ENCODE measurements around the gene ETHE1.

ETHE1 gene

DNA sequence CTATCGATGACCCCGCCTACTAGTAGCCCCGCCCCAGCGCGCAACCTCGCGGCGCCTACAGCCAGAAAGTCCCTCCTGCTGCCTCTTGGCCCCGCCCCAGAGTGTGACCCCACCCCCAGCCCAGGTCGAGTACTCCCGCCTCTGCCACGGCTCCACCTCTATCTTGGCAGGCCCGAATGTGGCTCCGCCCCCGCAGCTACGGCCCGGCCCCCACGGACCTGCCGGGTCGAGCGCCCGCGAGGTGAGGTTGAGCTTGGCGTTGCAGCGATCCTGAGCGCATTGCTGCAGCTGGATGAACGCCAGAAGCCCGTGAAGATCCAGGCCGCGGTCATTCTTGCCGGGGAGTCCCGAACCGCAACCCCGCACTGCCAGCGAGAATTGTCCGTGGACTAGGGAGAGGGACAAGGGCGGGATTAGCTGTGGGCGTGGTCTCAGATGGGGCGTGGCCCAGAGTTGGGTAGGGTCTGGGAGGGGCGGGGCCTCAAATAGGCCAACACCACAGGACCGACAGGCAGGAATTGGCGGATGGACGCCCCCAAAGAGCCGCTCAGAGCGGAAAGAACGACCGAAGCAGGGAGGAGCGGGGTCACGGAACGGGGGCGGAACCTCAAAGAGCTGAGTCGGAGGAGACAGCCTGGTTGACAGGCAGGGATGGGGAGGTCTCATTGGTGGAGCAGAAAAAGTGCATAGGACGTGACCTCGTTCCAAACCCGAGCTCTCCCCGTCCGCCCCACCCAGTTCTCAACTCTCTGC, 63.4 kb downstream of the ETHE1 start:
- peak; percentile 90 for DNase-seq

DNA sequence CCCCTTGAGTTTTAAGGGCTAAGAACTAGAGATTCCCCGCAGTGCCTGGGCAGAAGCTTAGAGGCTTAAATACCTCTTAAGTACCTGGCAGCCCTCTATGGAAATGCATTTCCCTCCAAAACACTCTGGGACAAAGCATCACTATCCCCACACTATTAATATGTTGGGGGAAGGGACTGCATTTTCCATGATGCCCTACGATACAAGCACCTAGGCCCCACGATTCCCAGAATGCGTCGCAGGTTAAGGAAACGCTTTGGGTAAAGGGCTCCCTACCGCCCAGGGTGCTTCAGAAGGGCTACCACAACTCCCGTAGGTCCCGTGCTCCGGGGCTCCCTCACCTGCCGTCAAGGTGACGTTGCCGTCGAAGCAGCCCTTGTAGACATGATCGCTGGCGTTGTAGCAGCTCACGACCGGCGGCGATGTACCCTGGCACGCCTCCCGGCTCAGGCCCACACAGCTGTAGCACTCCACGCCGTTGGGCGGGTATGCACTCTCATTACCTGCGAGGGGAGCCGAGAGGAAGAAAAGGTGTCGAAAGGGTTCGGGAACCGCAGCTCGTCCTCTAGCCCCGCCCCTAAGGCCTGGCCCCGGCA, 64.1 kb downstream of the ETHE1 start:
- DNase-seq = no peak

DNA sequence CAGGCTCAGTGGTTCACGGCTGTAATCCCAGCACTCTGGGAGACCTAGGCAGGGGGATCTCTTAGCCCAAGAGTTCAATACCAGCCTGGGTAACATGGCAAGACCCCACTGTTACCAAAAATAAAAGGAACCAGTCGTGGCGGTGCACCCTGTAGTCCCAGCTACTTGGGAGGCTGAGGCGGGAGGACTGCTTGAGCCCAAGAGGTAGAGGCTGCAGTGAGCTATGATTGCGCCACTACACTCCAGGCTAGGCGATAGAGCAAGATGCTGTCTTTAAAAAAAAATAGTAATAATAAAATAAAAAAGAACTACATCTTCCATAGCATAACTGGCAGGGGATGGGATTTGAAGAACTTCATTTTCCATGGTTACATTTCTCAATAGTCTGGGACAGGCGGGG, 64.6 kb downstream of the ETHE1 start:
- no peak for DNase-seq

DNA sequence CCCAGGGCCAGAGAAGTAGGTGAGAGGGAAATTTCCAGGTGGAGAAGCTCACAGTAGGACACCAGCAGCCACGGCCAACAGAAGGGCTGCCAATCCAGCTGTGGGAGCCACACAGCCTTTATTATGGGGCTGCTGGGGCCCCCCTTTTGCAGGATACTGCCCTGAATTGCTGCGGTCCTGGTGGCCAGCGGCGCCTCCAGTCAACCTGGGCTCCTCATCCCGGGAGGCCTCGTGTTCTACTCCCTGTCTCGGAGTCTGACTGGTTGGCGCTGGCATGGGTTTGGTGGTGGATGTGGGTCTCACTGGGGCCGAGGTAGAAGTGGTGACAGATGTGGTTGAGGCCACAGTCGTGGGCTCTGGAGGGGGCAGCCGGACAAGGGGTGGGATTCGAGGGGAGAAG, 65.7 kb downstream of the ETHE1 start:
- DNase-seq = no peak

DNA sequence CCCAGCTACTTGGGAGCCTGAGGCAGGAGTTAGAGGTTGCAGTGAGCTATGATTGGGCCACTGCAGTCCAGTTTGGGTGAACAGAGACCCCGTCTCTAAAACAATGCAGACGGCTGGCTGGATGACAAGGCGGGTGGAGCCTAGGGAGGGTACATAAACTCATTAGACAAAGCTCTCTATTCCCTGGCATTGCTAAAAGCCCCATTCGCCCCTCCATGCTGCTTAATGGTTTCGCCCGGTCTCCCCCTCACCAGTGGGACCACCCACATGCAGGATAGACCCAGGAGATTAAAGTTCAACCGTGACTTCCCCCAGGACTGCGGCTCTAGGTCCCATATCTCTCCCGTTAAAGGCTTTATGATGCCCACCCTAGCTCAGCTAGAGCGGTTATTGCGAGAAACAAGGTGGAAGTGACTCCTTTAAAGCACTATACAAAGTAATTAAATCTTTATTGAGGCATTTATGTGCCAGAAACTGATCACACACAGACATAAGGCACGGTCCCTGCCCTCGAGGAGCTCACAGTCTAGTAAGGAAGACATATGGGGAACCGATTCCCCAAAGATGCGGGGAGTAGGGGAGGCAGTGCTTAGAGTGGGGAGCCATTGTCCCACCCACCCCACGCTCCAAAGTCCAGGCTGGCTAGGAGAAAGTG, 66.5 kb downstream of the ETHE1 start:
- no peak for DNase-seq

DNA sequence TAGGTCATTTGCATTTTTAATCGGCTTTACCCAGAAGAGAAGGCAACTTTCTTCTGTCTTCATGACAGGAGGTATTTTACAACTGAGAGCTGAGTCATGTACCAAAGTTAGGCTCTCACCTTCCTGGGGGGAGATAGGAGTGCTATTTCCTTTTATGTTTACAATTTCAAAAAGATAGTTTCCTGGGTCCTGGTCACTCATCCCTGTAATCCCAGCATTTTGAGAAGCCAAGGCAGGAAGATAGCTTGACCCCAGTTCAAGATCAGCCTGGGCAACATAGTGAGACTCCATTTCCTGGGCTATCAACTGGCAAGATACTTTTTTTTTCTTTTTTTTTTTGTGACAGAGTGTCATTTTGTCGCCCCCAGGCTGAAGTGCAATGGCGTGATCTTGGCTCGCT, 69.2 kb downstream of the ETHE1 start:
- DNase-seq = no peak
